ENCODE measurements around the gene CFAP53.
"Not testable (repeated sequence)": the region's sequence is repeated elsewhere in the genome, so short reads cannot be mapped to it uniquely, and the experiment has no call there.

Gene CFAP53, protein sequence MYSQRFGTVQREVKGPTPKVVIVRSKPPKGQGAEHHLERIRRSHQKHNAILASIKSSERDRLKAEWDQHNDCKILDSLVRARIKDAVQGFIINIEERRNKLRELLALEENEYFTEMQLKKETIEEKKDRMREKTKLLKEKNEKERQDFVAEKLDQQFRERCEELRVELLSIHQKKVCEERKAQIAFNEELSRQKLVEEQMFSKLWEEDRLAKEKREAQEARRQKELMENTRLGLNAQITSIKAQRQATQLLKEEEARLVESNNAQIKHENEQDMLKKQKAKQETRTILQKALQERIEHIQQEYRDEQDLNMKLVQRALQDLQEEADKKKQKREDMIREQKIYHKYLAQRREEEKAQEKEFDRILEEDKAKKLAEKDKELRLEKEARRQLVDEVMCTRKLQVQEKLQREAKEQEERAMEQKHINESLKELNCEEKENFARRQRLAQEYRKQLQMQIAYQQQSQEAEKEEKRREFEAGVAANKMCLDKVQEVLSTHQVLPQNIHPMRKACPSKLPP

GRCh38 chr18:50266248-50266704 lies at the start of gene CFAP53:
Gene CFAP53 (minus strand): TSS chr18:50266495. CDS start chr18:50266404, 91 bp downstream.
- DNase-seq = peak; percentile 29

DNA sequence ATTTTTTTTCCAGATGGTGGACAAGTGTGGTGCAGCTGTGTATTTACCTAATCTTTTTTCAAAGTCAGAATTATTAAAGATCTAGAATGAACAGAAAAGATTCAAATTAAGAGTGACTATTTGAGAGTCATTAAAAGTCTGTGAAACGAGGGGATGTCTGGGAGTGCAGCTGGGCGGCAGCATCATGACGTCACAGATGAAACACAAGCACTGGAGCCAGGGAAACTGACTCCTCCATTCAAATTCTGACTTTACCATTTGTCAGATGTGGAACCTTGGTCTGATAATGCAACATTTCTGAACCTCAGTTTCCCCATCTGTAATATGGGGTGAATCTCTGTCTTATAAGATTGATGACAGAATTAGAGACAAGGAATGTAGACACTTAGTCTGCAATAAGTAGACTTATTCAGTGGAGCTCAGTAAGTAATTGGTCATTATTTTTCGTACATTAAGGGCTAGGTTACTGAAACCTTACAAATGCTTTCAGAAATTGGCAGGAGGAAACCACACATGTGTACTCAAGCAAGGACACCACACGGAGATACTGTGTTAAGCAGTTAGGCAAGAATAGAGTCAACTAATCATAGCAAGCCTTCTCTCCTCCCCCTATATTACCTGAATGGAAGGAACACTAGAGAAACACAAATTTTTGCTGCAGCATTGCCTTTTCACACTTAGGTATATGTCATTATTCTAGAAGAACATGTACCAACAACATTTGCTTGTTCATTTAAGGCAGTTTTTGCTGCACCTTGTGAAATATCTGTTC lies 49.0 kb upstream of the CFAP53 start:
- DNase-seq = no peak

DNA sequence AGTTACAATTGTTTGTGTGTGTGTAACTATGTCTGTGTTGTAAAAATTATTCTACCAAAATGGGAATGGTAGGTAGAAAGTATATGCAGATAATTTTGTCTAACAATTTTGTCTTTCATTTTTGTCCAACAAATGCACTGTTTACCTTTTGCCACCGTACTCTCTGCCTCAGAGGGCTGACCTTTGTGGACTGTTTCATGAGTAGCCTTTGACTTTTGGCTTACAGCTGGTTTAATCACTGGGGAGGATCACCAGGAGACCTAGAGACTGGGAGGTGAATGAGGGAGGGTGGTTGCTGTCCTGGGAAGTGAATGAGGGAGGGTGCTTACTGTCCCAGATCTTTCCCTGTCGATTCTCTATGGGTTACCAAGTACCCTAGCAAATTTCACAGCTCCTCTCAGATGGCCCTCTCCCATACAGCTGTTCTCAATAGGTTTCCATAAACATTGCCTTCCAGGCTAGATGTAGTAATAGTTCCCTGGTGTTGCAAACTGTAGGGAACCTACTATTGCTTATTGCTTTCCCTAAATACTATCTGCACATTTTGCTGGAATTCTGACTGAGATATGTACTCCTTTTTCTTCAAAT lies 47.7 kb upstream of the CFAP53 start:
- DNase-seq = no peak

- DNase-seq = no peak
Observed at GRCh38 chr18:50313031-50313607, 46.8 kb upstream of the CFAP53 start.

DNA sequence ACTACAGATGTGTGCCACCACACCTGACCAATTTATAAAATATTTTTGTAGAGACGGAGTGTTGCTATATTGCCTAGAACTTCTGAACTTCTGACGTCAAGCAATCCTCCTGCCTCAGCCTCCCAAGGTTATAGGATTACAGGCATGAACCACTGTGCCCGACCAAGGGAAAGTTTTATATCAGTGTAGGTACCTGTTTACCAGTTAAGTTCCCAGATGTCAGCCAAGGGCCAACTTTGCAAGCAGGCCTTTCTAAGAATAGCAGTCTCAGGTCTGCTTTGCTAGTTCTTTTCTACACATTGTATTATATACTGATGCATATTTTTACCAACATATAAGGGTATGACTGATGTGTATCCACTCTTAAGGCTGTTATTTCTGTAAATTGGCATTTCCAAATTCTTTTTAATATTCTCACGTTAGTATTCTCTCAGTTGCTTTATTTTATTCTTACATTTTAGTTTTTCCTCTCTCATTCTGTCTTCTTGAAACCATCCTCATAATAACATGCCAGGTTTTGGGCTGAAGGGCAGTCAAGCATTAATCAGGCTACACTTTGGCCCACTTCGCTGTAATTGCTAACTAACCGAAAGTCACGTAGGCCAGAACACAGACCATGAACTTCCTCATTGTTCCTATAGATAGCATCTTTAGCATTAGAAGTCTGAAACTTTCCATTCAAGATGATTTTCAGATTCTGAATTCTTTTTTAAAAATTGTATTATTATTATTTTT lies 46.2 kb upstream of the CFAP53 start:
- DNase-seq = no peak

- DNase-seq = no peak
Observed at GRCh38 chr18:50311650-50312049, 45.4 kb upstream of the CFAP53 start.

DNA sequence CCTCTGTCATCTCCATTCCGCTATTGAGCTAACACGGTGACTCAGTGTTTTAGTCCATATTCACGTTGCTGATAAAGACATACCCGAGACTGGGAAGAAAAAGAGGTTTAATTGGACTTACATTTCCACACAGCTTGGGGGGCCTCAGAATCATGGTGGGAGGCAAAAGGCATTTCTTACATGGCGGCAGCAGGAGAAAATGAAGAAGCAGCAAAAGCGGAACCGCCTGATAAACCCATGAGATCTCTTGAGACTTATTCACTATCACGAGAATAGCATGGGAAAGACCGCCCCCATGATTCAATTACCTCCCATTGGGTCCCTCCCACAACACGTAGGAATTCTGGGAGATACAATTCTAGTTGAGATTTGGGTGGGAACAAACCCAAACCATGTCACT lies 43.8 kb upstream of the CFAP53 start:
- no peak for DNase-seq

DNA sequence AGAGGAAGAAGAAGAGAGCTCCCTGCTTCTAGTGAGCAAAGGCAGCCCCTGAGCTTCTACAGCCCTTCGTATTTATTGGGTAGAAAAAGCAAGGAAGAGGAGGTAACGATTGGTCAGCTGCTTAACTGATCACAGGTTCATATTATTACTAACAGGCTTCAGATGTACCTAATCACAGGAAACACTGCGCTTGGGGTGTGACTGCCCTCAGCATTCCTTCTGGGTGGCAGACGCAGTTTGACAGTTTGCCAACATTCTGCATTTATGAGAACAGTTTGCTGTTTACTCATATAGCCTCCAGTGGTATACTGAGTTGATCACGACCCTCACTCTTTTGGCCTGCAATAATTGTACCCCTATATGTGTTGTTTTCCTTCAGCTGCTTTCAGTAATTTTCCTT lies 42.6 kb upstream of the CFAP53 start:
- DNase-seq = not testable (repeated sequence)

DNA sequence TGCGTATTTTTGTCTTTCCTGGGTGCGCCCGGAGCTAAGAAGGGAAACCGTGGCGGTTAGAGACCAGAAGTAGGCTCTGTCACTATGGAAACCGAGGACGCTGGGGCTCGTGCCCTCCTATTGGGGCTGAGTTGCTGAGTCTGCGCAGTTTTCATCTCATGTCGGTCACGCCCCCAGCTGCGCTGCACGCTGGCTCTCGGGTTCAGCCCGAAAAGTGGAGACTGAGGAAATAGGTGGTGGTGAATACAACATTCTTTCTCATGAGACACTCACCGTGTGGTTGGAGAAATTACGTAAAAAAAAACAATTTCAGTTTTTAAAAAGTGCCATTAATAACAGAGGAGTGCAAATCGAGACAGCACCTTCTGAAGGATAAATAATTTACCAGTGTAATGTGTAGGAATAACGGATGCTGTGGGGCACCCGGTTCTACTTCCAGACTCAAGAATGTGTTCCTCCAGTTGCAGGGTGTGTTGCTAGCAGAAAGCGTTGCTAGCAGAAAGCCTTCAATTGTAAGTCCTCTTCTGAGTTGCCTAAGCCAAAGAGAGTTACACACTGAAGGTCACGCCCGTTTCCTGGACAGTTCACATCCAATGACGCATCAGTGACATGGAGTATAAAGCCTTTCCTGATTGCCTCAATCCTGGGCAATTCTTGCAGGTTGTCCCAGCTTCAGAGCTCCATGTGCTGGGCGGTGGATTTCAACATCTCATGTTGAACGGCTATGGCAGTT lies 41.6 kb upstream of the CFAP53 start:
- peak; percentile 98 for DNase-seq

GRCh38 chr18:50307400-50307737 lies 41.1 kb upstream of the CFAP53 start:
- no peak for DNase-seq

DNA sequence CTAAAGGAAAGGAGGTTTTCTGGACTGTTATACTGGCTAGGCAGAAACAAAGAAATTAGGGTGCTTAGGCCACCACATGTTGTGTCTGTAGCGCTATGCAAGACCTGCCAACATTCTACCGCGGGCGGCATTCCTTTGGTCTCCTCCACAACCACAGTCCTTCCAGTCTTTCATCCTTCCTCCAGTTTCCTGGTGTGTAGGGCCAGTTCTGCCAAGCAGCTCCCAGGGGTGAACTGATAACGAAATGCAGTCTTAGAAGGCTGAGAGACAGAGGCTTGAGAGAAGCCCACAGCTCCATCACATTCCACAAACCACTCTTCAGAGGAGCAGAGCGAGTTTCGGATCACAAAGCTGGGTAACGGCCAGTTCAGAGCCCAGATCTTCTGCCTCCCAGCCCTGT lies 40.6 kb upstream of the CFAP53 start:
- DNase-seq = no peak

GRCh38 chr18:50301074-50301473 lies 34.8 kb upstream of the CFAP53 start:
- DNase-seq = no peak

GRCh38 chr18:50299626-50300388 lies 33.5 kb upstream of the CFAP53 start:
- DNase-seq = no peak

DNA sequence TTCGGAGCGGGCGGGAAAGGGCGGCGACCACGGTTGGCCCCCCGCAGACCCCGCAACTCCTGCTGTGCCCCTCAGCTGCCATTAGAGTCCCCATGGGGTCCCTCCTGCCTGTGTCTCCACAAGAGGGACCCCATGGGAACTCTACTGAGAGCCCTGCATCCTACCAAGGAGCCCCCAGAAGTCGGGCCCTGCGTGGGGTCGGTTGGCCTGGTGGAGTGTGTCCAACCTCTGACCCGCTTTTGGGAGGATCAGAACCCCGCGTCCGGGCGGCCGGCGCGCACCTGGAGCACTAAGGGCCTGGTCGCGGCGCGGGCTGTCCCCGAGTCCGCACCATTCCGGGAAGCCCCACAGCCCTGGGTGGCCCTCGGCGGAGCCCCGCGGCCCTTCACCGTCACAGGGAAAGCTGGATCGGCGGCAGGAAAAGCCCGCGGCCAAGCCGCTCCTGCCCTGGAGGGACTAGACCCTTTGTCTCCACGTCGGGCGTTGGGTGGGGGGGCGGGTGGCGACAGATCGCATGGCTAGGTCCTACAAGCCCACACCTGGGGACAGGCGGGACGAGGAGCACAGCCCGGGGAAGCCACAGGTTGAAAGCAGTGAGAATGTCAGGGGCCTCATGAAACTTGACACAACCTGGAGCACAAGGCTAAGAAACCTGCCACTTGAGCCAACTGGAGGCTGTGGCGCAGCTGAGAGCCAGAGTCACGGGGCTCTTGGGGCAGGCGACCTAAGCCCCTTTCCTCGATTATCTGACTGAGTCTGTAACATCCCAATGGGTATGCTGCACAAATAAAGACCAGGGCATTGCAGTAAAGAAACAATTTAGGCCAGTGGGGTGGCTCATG lies 32.4 kb upstream of the CFAP53 start:
- DNase-seq = no peak

GRCh38 chr18:50297621-50298442 lies 31.5 kb upstream of the CFAP53 start:
- peak; percentile 33 for DNase-seq

DNA sequence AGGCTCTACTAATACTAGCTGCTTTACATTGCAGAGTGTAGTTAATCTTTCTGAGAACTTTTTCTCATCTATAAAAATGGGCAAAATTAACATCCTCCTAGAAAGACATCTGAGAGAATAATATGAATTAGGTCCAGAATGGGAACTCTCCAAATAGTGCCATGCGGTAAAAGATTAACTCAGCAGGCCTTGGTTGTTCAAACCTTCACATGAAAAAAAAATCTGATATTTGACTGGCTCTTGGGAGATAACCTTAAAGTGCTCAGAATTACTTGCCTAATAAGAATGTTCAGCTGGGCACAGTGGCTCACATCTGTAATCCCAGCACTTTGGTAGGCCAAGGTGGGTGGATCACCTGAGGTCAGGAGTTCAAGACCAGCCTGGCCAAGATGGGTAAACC lies 26.7 kb upstream of the CFAP53 start:
- no peak for DNase-seq

- DNase-seq = no peak
Observed at GRCh38 chr18:50289108-50289443, 22.8 kb upstream of the CFAP53 start.

DNA sequence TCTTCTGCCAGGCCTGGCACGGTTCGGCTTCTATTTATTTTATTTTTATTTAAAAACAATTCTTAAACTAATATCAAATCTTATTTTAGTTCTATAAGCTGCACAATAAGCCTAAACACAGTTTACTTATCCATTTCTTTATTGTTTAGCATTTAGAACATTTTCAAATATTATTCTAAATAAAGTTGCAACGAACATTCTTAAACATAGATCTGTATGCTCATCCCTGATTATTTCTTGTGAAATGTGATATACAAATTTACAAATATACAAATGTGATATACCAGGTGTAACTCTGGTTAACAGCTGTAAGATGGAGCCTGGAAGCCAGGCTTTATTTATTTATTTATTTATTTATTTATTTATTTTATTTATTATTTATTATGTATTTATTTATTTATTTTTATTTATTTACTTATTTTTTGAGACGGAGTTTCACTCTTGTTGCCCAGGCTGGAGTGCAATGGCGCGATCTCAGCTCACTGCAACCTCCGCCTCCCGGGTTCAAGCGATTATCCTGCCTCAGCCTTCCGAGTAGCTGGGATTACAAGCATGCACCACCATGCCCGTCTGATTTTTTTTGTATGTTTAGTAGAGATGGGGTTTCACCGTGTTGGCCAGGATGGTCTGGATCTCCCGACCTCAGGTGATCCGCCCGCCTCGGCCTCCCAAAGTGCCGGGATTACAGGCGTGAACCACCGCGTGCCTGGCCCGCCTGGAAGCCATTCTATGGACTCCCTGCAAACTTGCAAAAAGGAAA lies 22.2 kb upstream of the CFAP53 start:
- not testable (repeated sequence) for DNase-seq
